Measurements from ENCODE around the gene RERE. TPM values are rescaled to one million over a fixed set of nuclear protein-coding genes. Genes with fewer than 3 reads are reported as not detected.

RERE gene
- polyA plus RNA-seq, 1 of the 3 experiments (the other 2 are of a cell fraction): 8.1 TPM

- peaks cover 0 to 60% of the 10 kb centered on the region in 2 experiments for H3K36me3 ChIP-seq (replicated peaks in 1 of 2; ENCODE audit: control insufficient read depth in 1 of 2, insufficient read depth in 2 of 2, low read length in 1 of 2)
These were observed 464.3 kb downstream of the RERE start for GRCh38 chr1:8352886-8353785.

More at GRCh38 chr1:8352886-8353785, 464.3 kb downstream of the RERE start:
- H3K9me2 ChIP-seq: no peaks in the 10 kb centered on the region
- POLR2A ChIA-PET: no interaction called here
- H4K20me1 ChIP-seq (ENCODE audit: insufficient read depth): no peaks in the 10 kb centered on the region
- no peaks in the 10 kb centered on the region for H3K9me3 ChIP-seq
- H3K27me3 ChIP-seq (ENCODE audit: insufficient read depth): no peaks in the 10 kb centered on the region
- TF ChIP-seq RXRA (IDR thresholded peaks at IDR 0.05; ENCODE audit: borderline replicate concordance, low read depth) (no peak), FOXM1 (IDR thresholded peaks at IDR 0.05; ENCODE audit: low read depth) (no peak), POLR2AphosphoS5 (IDR thresholded peaks at IDR 0.05; ENCODE audit: low read depth, low read length) (no peak), EZH2phosphoT487 (IDR thresholded peaks at IDR 0.05; ENCODE audit: borderline replicate concordance, low read depth) (no peak), MEF2A (IDR thresholded peaks at IDR 0.05; ENCODE audit: borderline replicate concordance, low read depth) (no peak), EP300 (IDR thresholded peaks at IDR 0.05; ENCODE audit: borderline replicate concordance in 1 of 2, low read depth in 1 of 2, low read length in 1 of 2) (no peak), TAF1 (IDR thresholded peaks at IDR 0.05; ENCODE audit: borderline replicate concordance, low read depth, low read length) (no peak), JUND (IDR thresholded peaks at IDR 0.05) (no peak), CTCF (IDR thresholded peaks at IDR 0.05) (no peak)
- TF ChIP-seq, protein P1, sequence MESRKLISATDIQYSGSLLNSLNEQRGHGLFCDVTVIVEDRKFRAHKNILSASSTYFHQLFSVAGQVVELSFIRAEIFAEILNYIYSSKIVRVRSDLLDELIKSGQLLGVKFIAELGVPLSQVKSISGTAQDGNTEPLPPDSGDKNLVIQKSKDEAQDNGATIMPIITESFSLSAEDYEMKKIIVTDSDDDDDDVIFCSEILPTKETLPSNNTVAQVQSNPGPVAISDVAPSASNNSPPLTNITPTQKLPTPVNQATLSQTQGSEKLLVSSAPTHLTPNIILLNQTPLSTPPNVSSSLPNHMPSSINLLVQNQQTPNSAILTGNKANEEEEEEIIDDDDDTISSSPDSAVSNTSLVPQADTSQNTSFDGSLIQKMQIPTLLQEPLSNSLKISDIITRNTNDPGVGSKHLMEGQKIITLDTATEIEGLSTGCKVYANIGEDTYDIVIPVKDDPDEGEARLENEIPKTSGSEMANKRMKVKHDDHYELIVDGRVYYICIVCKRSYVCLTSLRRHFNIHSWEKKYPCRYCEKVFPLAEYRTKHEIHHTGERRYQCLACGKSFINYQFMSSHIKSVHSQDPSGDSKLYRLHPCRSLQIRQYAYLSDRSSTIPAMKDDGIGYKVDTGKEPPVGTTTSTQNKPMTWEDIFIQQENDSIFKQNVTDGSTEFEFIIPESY (IDR thresholded peaks at IDR 0.05; ENCODE audit: borderline replicate concordance, low read depth): no peak
- TF ChIP-seq, protein P2, sequence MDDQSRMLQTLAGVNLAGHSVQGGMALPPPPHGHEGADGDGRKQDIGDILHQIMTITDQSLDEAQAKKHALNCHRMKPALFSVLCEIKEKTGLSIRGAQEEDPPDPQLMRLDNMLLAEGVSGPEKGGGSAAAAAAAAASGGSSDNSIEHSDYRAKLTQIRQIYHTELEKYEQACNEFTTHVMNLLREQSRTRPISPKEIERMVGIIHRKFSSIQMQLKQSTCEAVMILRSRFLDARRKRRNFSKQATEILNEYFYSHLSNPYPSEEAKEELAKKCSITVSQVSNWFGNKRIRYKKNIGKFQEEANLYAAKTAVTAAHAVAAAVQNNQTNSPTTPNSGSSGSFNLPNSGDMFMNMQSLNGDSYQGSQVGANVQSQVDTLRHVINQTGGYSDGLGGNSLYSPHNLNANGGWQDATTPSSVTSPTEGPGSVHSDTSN (IDR thresholded peaks at IDR 0.05): no peak
- H3F3A ChIP-seq (replicated peaks; ENCODE audit: insufficient read depth): peaks cover 4% of the 10 kb centered on the region
- 94% methylated on average over 20 of the region's 21 CpGs for WGBS (ENCODE audit: low lambda C conversion rate)
- H3K9ac ChIP-seq: no peak overlapping the region
- no peak overlapping the region for H3K4me2 ChIP-seq
- H3K27ac ChIP-seq (ENCODE audit: low read depth in 2 of 2, low read length in 1 of 2): peak overlapping the region in 1 of 2 experiments; percentile 68; a peak in 1 of 4 replicates
- peaks cover 0 to 20% of the 10 kb centered on the region in 2 experiments; a peak in 1 of 4 replicates for H3K4me1 ChIP-seq (ENCODE audit: control insufficient read depth in 1 of 2, insufficient read depth in 2 of 2, low read depth in 1 of 2, low read length in 1 of 2)
- H3K79me2 ChIP-seq (ENCODE audit: insufficient read depth): no peaks in the 10 kb centered on the region
- H2AFZ ChIP-seq (ENCODE audit: low read depth): no peak overlapping the region
- CTCF ChIA-PET: interaction anchor here (0.7 to 4.7 kb wide), 6 partner anchors 11 to 480 kb away, joined by 3 to 69 read pairs (median 4); no protein-coding TSS in a partner anchor
- DNase-seq: no peak
- no peak overlapping the region for H3K4me3 ChIP-seq (ENCODE audit: low read depth in 2 of 2, low read length in 1 of 2)

All from SK-N-SH (cell line).